A549 (cell line): ENCODE results near the gene UTS2R.

Experiments
- CTCF ChIP-seq: fragments of >200 bp; sonication (Bioruptor Twin); formaldehyde crosslinking; IDR thresholded peaks from 3 replicates; pipeline ENCODE4 v1.5.1; 2016
- ELK1 ChIP-seq: fragments of 150-350 bp; IDR thresholded peaks from 2 replicates; pipeline ENCODE4 v1.6.1; 2014; ENCODE audit warnings: low read depth, mild to moderate bottlenecking, low read length
- HOXA7 ChIP-seq: fragments of 250-450 bp; sonication (Bioruptor Pico); IDR thresholded peaks from 2 replicates; pipeline ENCODE4 v1.5.0; 2020; ENCODE audit warnings: mild to moderate bottlenecking, moderate library complexity
- MAX ChIP-seq: IDR thresholded peaks from 2 replicates; pipeline ENCODE4 v1.6.1; 2012
- ZSCAN20 ChIP-seq: fragments of 250-450 bp; sonication (Bioruptor Pico); IDR thresholded peaks from 2 replicates; pipeline ENCODE4 v1.8.0; 2022; ENCODE audit warnings: mild to moderate bottlenecking, moderate library complexity

DNA sequence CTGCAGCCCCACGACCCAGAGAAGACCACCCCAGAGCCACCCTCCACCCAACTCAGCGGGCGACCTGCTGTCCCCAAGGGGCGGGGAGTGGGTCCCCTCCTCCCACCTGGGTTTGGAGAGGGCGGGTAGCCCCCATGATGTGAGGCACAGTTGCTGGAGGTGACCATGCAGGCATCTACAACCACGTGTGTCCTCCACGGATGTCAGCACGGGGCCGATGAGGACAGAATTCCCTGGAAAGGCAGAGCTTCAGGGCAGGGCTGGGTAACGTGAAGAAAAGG, 7.1 kb downstream of the UTS2R start:
- TF ChIP-seq CTCF, result no peak
- TF ChIP-seq MAX, result no peak
- no peak for TF ChIP-seq HOXA7 (CRISPR knock-in tag)
- no peak for TF ChIP-seq ZSCAN20 (CRISPR knock-in tag)
- TF ChIP-seq ELK1, result no peak
